ENCODE results near the gene PSMA1.

PSMA1 gene

GRCh38 chr11:14502039-14502438 is 18.1 kb downstream of the PSMA1 start:
- TF ChIP-seq GATA2 (IDR thresholded peaks at IDR 0.05; ENCODE audit: low read depth, low read length) (no peak), GATA3 (IDR thresholded peaks at IDR 0.05; ENCODE audit: low read depth, low read length) (no peak)

- TF ChIP-seq GATA3 (IDR thresholded peaks at IDR 0.05; ENCODE audit: low read depth, low read length) (no peak), GATA2 (IDR thresholded peaks at IDR 0.05; ENCODE audit: low read depth, low read length) (no peak)
Measured at GRCh38 chr11:14500181-14500651, 20.0 kb downstream of the PSMA1 start.

- no peak for TF ChIP-seq GATA2 (IDR thresholded peaks at IDR 0.05; ENCODE audit: low read depth, low read length)
- TF ChIP-seq GATA3 (IDR thresholded peaks at IDR 0.05; ENCODE audit: low read depth, low read length): no peak
Measured at GRCh38 chr11:14499560-14500180, 20.5 kb downstream of the PSMA1 start, which contains the start of gene COPB1. Gene COPB1, minus strand, starts transcription at chr11:14499811. Its CDS starts 883 bp downstream, at chr11:14498928.

GRCh38 chr11:14499178-14499559 is 21.0 kb downstream of the PSMA1 start:
- TF ChIP-seq GATA3 (IDR thresholded peaks at IDR 0.05; ENCODE audit: low read depth, low read length): no peak
- no peak for TF ChIP-seq GATA2 (IDR thresholded peaks at IDR 0.05; ENCODE audit: low read depth, low read length)

GRCh38 chr11:14480716-14481115 is 39.5 kb downstream of the PSMA1 start:
- TF ChIP-seq GATA3 (IDR thresholded peaks at IDR 0.05; ENCODE audit: low read depth, low read length) (no peak), GATA2 (IDR thresholded peaks at IDR 0.05; ENCODE audit: low read depth, low read length) (no peak)

- TF ChIP-seq GATA2 (IDR thresholded peaks at IDR 0.05; ENCODE audit: low read depth, low read length): no peak
- TF ChIP-seq GATA3 (IDR thresholded peaks at IDR 0.05; ENCODE audit: low read depth, low read length): no peak
Measured at GRCh38 chr11:14471127-14471526, 49.1 kb downstream of the PSMA1 start.

- TF ChIP-seq GATA3 (IDR thresholded peaks at IDR 0.05; ENCODE audit: low read depth, low read length) (no peak), GATA2 (IDR thresholded peaks at IDR 0.05; ENCODE audit: low read depth, low read length) (no peak)
Measured at GRCh38 chr11:14463623-14464022, 56.6 kb downstream of the PSMA1 start.

GRCh38 chr11:14460147-14460546 is 60.0 kb downstream of the PSMA1 start:
- no peak for TF ChIP-seq GATA2 (IDR thresholded peaks at IDR 0.05; ENCODE audit: low read depth, low read length)
- TF ChIP-seq GATA3 (IDR thresholded peaks at IDR 0.05; ENCODE audit: low read depth, low read length): no peak

GRCh38 chr11:14458377-14458776 is 61.8 kb downstream of the PSMA1 start:
- no peak for TF ChIP-seq GATA2 (IDR thresholded peaks at IDR 0.05; ENCODE audit: low read depth, low read length)
- no peak for TF ChIP-seq GATA3 (IDR thresholded peaks at IDR 0.05; ENCODE audit: low read depth, low read length)

GRCh38 chr11:14455648-14456430 is 64.3 kb downstream of the PSMA1 start:
- TF ChIP-seq GATA3 (IDR thresholded peaks at IDR 0.05; ENCODE audit: low read depth, low read length) (no peak), GATA2 (IDR thresholded peaks at IDR 0.05; ENCODE audit: low read depth, low read length) (no peak)

All from SH-SY5Y (cell line).